ENCODE measurements around the gene PHOX2B.

The PHOX2B gene

GRCh38 chr4:41795796-41796385 lies 47.4 kb upstream of the PHOX2B start:
- H3K27me3 ChIP-seq (ENCODE audit: control insufficient read depth, low read length), result no peaks in the 10 kb centered on the region; the same call in 1 of the 2 replicates
- H3F3A ChIP-seq (ENCODE audit: control insufficient read depth, insufficient read depth), result no peaks in the 10 kb centered on the region
- H3K9me2 ChIP-seq (replicated peaks; ENCODE audit: control insufficient read depth, low read length), result no peaks in the 10 kb centered on the region
- H3K4me3 ChIP-seq (ENCODE audit: low read length), result no peak overlapping the region
- H4K20me1 ChIP-seq (ENCODE audit: control insufficient read depth, insufficient read depth, low read depth, low read length), result no peaks in the 10 kb centered on the region
- no peak overlapping the region for H3K27ac ChIP-seq (ENCODE audit: low read depth, low read length)
- no peaks in the 10 kb centered on the region for H3K9me3 ChIP-seq (ENCODE audit: control insufficient read depth, insufficient read depth, low read length)
- TF ChIP-seq CTCF (IDR thresholded peaks at IDR 0.05; ENCODE audit: low read depth, low read length, poor library complexity, severe bottlenecking) (no peak), EZH2phosphoT487 (IDR thresholded peaks at IDR 0.05; ENCODE audit: borderline replicate concordance, low read length) (no peak)
- H3K4me2 ChIP-seq (ENCODE audit: low read length), result no peak overlapping the region
- no peaks in the 10 kb centered on the region for H3K36me3 ChIP-seq (ENCODE audit: control insufficient read depth, low read length)
- no peaks in the 10 kb centered on the region for H3K79me2 ChIP-seq (ENCODE audit: control insufficient read depth, low read length)
- no peaks in the 10 kb centered on the region for H3K4me1 ChIP-seq (ENCODE audit: control insufficient read depth, low read length)

- H3K27me3 ChIP-seq (ENCODE audit: control insufficient read depth, low read length), result no peaks in the 10 kb centered on the region; the same call in 1 of the 2 replicates
- no peak for TF ChIP-seq EZH2phosphoT487 (IDR thresholded peaks at IDR 0.05; ENCODE audit: borderline replicate concordance, low read length)
- no peak for TF ChIP-seq CTCF (IDR thresholded peaks at IDR 0.05; ENCODE audit: low read depth, low read length, poor library complexity, severe bottlenecking)
- H3K27ac ChIP-seq (ENCODE audit: low read depth, low read length), result no peak overlapping the region
- no peaks in the 10 kb centered on the region for H3K36me3 ChIP-seq (ENCODE audit: control insufficient read depth, low read length)
- H3K9me2 ChIP-seq (replicated peaks; ENCODE audit: control insufficient read depth, low read length), result no peaks in the 10 kb centered on the region
- H3K4me2 ChIP-seq (ENCODE audit: low read length), result no peak overlapping the region
- no peaks in the 10 kb centered on the region for H3K4me1 ChIP-seq (ENCODE audit: control insufficient read depth, low read length)
- no peaks in the 10 kb centered on the region for H4K20me1 ChIP-seq (ENCODE audit: control insufficient read depth, insufficient read depth, low read depth, low read length)
- H3K79me2 ChIP-seq (ENCODE audit: control insufficient read depth, low read length), result no peaks in the 10 kb centered on the region
- H3K4me3 ChIP-seq (ENCODE audit: low read length), result no peak overlapping the region
- H3K9me3 ChIP-seq (ENCODE audit: control insufficient read depth, insufficient read depth, low read length), result no peaks in the 10 kb centered on the region
- H3F3A ChIP-seq (ENCODE audit: control insufficient read depth, insufficient read depth), result no peaks in the 10 kb centered on the region
These were observed 43.6 kb upstream of the PHOX2B start for GRCh38 chr4:41792166-41792565.

GRCh38 chr4:41791557-41791956 lies 43.0 kb upstream of the PHOX2B start:
- no peak overlapping the region for H3K4me3 ChIP-seq (ENCODE audit: low read length)
- H3K27ac ChIP-seq (ENCODE audit: low read depth, low read length), result no peak overlapping the region
- no peaks in the 10 kb centered on the region for H3K36me3 ChIP-seq (ENCODE audit: control insufficient read depth, low read length)
- H3K9me2 ChIP-seq (replicated peaks; ENCODE audit: control insufficient read depth, low read length), result no peaks in the 10 kb centered on the region
- H3K4me1 ChIP-seq (ENCODE audit: control insufficient read depth, low read length), result no peaks in the 10 kb centered on the region
- no peaks in the 10 kb centered on the region for H3F3A ChIP-seq (ENCODE audit: control insufficient read depth, insufficient read depth)
- no peaks in the 10 kb centered on the region for H3K79me2 ChIP-seq (ENCODE audit: control insufficient read depth, low read length)
- H3K27me3 ChIP-seq (ENCODE audit: control insufficient read depth, low read length), result no peaks in the 10 kb centered on the region; the same call in 1 of the 2 replicates
- no peaks in the 10 kb centered on the region for H4K20me1 ChIP-seq (ENCODE audit: control insufficient read depth, insufficient read depth, low read depth, low read length)
- TF ChIP-seq CTCF (IDR thresholded peaks at IDR 0.05; ENCODE audit: low read depth, low read length, poor library complexity, severe bottlenecking), result no peak
- no peak for TF ChIP-seq EZH2phosphoT487 (IDR thresholded peaks at IDR 0.05; ENCODE audit: borderline replicate concordance, low read length)
- H3K9me3 ChIP-seq (ENCODE audit: control insufficient read depth, insufficient read depth, low read length), result no peaks in the 10 kb centered on the region
- no peak overlapping the region for H3K4me2 ChIP-seq (ENCODE audit: low read length)
